GM12864 (cell line): ENCODE results near the gene CSF2RB.

ENCODE experiments used
- DNase-seq: peaks from one replicate; pipeline ENCODE4 v3.0.0-alpha.2; 2011; ENCODE audit warnings: low read depth
- H3K4me3 ChIP-seq: 2 replicates; pipeline ENCODE4 v1.5.1; 2011; ENCODE audit warnings: mild to moderate bottlenecking, low read depth, low read length, control low read depth
- TF ChIP-seq, protein P1 (sequence below): IDR thresholded peaks from 2 replicates; pipeline ENCODE4 v1.5.1; 2011; ENCODE audit warnings: low read depth, mild to moderate bottlenecking, moderate library complexity, low read length, control low read depth, inconsistent platforms; ENCODE audit errors: missing control alignments

Gene CSF2RB

DNA sequence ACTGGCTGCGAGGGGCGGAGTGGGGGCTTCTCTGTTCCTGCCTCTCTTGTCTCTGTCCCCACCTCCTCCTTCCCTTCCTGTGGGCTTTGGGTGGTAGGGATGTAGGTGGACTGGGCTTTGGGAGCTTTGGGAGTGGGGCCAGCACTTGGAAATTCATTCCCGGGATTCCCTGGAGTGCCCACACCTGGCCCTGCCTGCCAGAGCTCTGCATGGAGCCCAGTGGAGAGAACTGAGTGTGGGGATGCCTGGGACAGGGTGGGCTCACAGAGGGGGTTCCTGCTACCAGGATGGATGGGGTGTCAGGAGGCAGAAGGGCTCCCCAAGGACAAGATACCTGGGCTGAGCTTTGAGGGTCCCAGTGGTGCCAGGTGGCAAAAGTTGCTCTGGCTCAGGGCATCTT, 22.3 kb downstream of the CSF2RB start:
- H3K4me3 ChIP-seq, result no peak overlapping the region
- no peak for DNase-seq
- TF ChIP-seq, protein P1, sequence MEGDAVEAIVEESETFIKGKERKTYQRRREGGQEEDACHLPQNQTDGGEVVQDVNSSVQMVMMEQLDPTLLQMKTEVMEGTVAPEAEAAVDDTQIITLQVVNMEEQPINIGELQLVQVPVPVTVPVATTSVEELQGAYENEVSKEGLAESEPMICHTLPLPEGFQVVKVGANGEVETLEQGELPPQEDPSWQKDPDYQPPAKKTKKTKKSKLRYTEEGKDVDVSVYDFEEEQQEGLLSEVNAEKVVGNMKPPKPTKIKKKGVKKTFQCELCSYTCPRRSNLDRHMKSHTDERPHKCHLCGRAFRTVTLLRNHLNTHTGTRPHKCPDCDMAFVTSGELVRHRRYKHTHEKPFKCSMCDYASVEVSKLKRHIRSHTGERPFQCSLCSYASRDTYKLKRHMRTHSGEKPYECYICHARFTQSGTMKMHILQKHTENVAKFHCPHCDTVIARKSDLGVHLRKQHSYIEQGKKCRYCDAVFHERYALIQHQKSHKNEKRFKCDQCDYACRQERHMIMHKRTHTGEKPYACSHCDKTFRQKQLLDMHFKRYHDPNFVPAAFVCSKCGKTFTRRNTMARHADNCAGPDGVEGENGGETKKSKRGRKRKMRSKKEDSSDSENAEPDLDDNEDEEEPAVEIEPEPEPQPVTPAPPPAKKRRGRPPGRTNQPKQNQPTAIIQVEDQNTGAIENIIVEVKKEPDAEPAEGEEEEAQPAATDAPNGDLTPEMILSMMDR, result no peak

DNA sequence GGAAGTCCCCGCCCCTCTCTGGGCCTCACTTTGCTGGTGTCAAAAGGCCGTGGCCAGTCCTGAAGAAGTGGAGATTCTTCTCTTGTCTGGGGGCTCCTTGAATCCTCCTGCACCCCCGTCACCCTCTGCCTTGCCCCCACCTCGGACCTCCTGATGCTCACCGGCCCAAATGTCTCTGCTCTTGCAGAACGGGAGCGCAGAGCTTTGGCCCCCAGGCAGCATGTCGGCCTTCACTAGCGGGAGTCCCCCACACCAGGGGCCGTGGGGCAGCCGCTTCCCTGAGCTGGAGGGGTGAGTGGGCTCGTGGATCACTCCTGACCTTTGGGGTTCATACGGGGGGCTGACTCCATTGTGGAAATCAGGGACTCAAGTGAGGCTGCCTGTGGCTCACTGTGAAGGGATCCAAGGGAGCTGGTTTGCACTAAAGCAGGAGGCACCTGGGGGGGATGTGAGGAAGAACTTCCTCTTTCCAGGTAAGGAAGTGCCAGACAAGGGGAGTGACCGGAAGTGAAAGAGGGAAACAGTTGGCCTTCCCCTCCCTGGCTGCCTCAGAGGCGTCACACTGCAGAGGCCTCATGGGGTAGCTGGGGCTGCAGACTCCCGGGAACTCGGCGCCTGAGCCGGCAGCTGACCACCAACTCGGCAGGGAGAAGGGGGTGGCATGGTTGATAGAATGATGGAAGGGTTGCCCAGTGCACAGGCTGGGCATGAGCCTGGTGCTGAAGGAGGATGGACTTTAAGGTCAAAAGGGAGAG, 23.1 kb downstream of the CSF2RB start:
- H3K4me3 ChIP-seq, result no peak overlapping the region
- DNase-seq, result no peak
- TF ChIP-seq, protein P1, result no peak

DNA sequence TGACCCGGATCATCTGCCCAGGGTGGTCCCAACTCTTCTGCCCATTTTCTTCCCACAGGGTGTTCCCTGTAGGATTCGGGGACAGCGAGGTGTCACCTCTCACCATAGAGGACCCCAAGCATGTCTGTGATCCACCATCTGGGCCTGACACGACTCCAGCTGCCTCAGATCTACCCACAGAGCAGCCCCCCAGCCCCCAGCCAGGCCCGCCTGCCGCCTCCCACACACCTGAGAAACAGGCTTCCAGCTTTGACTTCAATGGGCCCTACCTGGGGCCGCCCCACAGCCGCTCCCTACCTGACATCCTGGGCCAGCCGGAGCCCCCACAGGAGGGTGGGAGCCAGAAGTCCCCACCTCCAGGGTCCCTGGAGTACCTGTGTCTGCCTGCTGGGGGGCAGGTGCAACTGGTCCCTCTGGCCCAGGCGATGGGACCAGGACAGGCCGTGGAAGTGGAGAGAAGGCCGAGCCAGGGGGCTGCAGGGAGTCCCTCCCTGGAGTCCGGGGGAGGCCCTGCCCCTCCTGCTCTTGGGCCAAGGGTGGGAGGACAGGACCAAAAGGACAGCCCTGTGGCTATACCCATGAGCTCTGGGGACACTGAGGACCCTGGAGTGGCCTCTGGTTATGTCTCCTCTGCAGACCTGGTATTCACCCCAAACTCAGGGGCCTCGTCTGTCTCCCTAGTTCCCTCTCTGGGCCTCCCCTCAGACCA, 24.0 kb downstream of the CSF2RB start:
- TF ChIP-seq, protein P1, result no peak
- DNase-seq, result no peak

DNA sequence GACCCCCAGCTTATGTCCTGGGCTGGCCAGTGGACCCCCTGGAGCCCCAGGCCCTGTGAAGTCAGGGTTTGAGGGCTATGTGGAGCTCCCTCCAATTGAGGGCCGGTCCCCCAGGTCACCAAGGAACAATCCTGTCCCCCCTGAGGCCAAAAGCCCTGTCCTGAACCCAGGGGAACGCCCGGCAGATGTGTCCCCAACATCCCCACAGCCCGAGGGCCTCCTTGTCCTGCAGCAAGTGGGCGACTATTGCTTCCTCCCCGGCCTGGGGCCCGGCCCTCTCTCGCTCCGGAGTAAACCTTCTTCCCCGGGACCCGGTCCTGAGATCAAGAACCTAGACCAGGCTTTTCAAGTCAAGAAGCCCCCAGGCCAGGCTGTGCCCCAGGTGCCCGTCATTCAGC, 24.6 kb downstream of the CSF2RB start:
- TF ChIP-seq, protein P1, result no peak

More for the DNA sequence above, 24.0 kb downstream of the CSF2RB start:
- H3K4me3 ChIP-seq, result no peak overlapping the region

DNA sequence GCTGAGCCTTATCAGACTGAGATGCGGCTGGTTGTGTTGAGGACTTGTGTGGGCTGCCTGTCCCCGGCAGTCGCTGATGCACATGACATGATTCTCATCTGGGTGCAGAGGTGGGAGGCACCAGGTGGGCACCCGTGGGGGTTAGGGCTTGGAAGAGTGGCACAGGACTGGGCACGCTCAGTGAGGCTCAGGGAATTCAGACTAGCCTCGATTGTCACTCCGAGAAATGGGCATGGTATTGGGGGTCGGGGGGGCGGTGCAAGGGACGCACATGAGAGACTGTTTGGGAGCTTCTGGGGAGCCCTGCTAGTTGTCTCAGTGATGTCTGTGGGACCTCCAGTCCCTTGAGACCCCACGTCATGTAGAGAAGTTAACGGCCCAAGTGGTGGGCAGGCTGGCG, 25.5 kb downstream of the CSF2RB start:
- no peak for DNase-seq
- TF ChIP-seq, protein P1, result no peak
- H3K4me3 ChIP-seq, result no peak overlapping the region

More for the DNA sequence above, 24.6 kb downstream of the CSF2RB start:
- no peak for DNase-seq
- no peak overlapping the region for H3K4me3 ChIP-seq

DNA sequence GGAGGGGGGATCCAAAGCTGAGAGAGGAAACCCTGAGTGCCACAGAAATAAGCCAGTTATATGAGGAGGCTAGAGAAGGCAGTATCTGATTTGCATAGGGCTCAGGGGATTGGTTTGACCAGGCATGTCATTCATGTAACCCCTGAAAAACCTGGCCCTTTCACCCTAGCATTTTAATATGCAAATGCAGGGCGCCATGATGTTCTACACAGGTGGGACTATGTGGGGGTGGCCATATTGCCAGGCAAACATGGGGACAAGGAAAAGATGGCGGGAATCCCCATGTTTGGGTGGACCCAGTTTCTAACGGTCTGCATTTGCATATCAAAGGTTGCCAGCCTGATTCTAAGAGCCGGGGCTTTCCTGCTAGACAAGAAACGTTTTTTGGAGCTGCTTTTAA, 27.2 kb downstream of the CSF2RB start:
- TF ChIP-seq, protein P1, result no peak
- DNase-seq, result peak; percentile 70
- H3K4me3 ChIP-seq, result peak overlapping the region; percentile 28; the same call in 1 of the 2 replicates
